ENCODE measurements around the gene TNFSF10.

TNFSF10 gene

DNA sequence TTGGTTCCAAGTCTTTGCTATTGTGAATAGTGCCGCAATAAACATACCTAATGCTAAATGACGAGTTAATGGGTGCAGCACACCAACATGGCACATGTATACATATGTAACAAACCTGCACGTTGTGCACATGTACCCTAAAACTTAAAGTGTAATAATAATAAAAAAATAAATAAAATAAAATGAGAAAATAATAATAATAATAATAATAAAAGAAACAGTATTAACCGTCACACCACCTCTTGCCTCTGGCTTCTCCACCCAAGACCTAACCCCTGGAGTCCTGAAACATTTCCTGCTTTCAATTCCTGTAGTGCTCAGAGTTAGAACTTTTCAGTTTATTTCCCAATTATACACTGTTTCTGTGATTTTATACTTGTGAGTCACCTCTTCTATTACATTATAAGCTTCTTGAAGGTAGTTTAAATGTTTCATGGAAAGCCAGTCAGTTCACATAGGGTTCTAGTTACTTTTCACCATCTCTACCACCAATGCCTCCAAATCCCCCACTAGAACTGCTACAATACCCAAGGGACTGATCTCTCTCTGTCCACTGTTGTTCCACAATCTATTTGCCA, 56.6 kb downstream of the TNFSF10 start:
- TF ChIP-seq, protein P1, sequence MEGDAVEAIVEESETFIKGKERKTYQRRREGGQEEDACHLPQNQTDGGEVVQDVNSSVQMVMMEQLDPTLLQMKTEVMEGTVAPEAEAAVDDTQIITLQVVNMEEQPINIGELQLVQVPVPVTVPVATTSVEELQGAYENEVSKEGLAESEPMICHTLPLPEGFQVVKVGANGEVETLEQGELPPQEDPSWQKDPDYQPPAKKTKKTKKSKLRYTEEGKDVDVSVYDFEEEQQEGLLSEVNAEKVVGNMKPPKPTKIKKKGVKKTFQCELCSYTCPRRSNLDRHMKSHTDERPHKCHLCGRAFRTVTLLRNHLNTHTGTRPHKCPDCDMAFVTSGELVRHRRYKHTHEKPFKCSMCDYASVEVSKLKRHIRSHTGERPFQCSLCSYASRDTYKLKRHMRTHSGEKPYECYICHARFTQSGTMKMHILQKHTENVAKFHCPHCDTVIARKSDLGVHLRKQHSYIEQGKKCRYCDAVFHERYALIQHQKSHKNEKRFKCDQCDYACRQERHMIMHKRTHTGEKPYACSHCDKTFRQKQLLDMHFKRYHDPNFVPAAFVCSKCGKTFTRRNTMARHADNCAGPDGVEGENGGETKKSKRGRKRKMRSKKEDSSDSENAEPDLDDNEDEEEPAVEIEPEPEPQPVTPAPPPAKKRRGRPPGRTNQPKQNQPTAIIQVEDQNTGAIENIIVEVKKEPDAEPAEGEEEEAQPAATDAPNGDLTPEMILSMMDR (IDR thresholded peaks at IDR 0.05; ENCODE audit: low read depth, low read length): no peak
- H3K27me3 ChIP-seq (ENCODE audit: insufficient read depth, low read depth, severe bottlenecking): no peaks in the 10 kb centered on the region
- H3K9me3 ChIP-seq (ENCODE audit: severe bottlenecking): no peaks in the 10 kb centered on the region
- H3K36me3 ChIP-seq: no peaks in the 10 kb centered on the region
- H3K27ac ChIP-seq: no peak overlapping the region
- H3K4me3 ChIP-seq (ENCODE audit: low read depth, low read length): no peak overlapping the region
- DNase-seq: no peak

DNA sequence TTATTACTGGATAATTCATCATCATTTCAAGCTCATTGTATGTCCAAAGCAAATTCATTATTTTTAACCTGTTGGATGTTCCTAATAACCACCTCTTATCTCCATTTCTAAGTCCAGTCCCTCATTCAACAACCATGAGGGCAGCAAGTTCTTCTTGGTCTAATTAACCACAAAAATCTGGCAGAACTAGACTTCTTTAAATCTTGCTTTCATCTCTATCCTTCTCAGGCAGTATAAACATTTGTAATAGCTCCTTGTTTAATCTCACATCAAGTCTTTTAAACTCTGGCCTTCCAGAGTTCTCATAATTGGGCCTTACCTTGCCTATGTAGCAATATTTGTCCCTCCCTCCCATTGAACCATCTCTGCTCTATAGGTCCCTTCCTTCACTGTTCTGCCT, 57.9 kb downstream of the TNFSF10 start:
- no peaks in the 10 kb centered on the region for H3K9me3 ChIP-seq (ENCODE audit: severe bottlenecking)
- no peak for DNase-seq
- H3K4me3 ChIP-seq (ENCODE audit: low read depth, low read length): no peak overlapping the region
- no peaks in the 10 kb centered on the region for H3K27me3 ChIP-seq (ENCODE audit: insufficient read depth, low read depth, severe bottlenecking)
- no peak overlapping the region for H3K27ac ChIP-seq
- H3K36me3 ChIP-seq: no peaks in the 10 kb centered on the region
- TF ChIP-seq, protein P1 (IDR thresholded peaks at IDR 0.05; ENCODE audit: low read depth, low read length): no peak

DNA sequence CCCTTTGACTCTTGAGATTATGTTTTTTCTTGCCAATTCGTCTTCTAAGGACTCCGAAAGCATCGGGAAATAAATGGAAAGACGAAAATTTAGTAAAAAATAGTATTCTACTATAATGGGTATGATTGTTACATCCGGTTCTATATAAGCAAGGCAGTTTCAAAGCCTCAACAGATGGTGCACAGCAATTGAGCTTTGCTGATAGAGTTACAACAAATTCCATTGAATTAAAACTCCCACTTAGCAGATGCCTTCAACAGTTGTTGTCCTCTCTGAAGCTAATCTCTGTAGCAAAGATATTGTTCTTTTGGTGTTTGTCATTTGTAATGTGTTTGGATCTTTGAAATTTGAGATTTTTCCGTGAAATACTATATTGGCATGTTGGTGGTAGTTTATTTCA, 58.9 kb downstream of the TNFSF10 start:
- no peaks in the 10 kb centered on the region for H3K36me3 ChIP-seq
- H3K27me3 ChIP-seq (ENCODE audit: insufficient read depth, low read depth, severe bottlenecking): no peaks in the 10 kb centered on the region
- no peak overlapping the region for H3K4me3 ChIP-seq (ENCODE audit: low read depth, low read length)
- H3K27ac ChIP-seq: no peak overlapping the region
- no peak for DNase-seq
- no peaks in the 10 kb centered on the region for H3K9me3 ChIP-seq (ENCODE audit: severe bottlenecking)
- TF ChIP-seq, protein P1 (IDR thresholded peaks at IDR 0.05; ENCODE audit: low read depth, low read length): no peak

DNA sequence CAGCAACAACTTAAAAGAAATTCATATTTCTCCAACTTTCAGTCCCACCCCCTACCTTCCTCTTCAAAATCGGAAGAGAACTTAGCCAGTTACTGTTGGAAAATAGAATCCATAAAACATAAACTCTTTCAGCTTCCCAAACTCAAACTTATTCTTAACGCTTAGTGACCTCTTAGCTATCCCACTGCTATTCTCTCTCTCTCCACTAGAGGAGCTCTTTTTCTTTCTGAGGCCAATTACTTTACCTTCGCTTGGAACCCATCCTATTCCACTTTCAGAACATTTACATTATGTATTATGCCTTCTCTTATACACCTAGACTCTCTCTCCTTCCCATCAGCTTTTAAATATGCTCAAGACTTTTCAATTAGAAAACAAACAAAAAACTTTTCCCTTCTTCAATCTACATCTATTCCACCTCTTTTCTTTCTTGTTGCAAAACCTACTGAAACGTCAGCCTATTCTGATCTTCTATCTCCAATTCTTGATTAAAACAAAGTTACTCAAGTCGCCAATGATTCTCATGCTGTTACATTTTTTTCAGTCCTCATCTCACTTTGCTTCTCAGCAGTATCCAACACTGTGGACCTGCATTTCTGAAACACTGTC, 61.6 kb downstream of the TNFSF10 start:
- TF ChIP-seq, protein P1 (IDR thresholded peaks at IDR 0.05; ENCODE audit: low read depth, low read length): peak; percentile 68
- Histone ChIP-seq H3K36me3 (no peaks in the 10 kb centered on the region), H3K9me3 (ENCODE audit: severe bottlenecking) (no peaks in the 10 kb centered on the region), H3K27me3 (ENCODE audit: insufficient read depth, low read depth, severe bottlenecking) (no peaks in the 10 kb centered on the region), H3K27ac (no peak overlapping the region), H3K4me3 (ENCODE audit: low read depth, low read length) (no peak overlapping the region)
- DNase-seq: no peak

DNA sequence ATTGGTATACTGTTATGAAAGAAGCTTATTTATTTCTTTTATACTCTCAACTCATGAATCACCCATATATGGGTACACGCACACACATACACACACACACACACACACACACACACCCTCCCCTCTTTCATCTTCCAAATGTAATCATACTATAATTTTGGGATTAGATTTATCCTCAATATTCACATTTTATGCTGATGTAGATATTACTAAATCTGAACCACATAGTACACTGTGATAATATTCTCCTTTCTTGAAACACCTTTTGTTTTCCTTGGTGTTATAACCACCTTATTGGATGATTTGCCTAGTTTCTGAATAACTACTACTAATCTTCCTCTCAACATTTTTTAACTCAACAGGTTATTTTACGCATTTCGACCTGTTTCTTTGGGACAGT, 66.8 kb downstream of the TNFSF10 start:
- Histone ChIP-seq H3K27me3 (ENCODE audit: insufficient read depth, low read depth, severe bottlenecking) (no peaks in the 10 kb centered on the region), H3K4me3 (ENCODE audit: low read depth, low read length) (no peak overlapping the region), H3K36me3 (no peaks in the 10 kb centered on the region), H3K9me3 (ENCODE audit: severe bottlenecking) (no peaks in the 10 kb centered on the region), H3K27ac (no peak overlapping the region)
- TF ChIP-seq, protein P1 (IDR thresholded peaks at IDR 0.05; ENCODE audit: low read depth, low read length): no peak
- no peak for DNase-seq
